NCI-H82 treated with DMSO at 0.1 percent for 48 hours (cell line): ENCODE results near the gene KRT84.

Experiments used
- DNase-seq: peaks from one replicate; lab custom pipeline; 2025; ENCODE audit not compliant: unreplicated experiment; lab: John Stamatoyannopoulos, UW

Gene KRT84

GRCh38 chr12:52385226-52385702 lies at the start of gene KRT84:
TSS of gene KRT84 (minus strand) at chr12:52385652. CDS start at chr12:52385585, 67 bp downstream.
- no peak for DNase-seq

- no peak for DNase-seq
Observed at GRCh38 chr12:52434760-52435530, 49.5 kb upstream of the KRT84 start.

- no peak for DNase-seq
Observed at GRCh38 chr12:52434081-52434733, 48.8 kb upstream of the KRT84 start, which contains the start of gene KRT75. TSS of gene KRT75 (minus strand) at chr12:52434371. CDS start at chr12:52434304, 67 bp downstream.

- no peak for DNase-seq
Observed at GRCh38 chr12:52433501-52434080, 48.1 kb upstream of the KRT84 start.

GRCh38 chr12:52432559-52433207 lies 47.2 kb upstream of the KRT84 start:
- DNase-seq = no peak

- DNase-seq = no peak
Observed at GRCh38 chr12:52428121-52428520, 42.7 kb upstream of the KRT84 start.

- DNase-seq = no peak
Observed at GRCh38 chr12:52427083-52427482, 41.6 kb upstream of the KRT84 start.

GRCh38 chr12:52426034-52426433 lies 40.6 kb upstream of the KRT84 start:
- DNase-seq = no peak

GRCh38 chr12:52425466-52425865 lies 40.0 kb upstream of the KRT84 start:
- DNase-seq = no peak

- no peak for DNase-seq
Observed at GRCh38 chr12:52423661-52424500, 38.4 kb upstream of the KRT84 start.

GRCh38 chr12:52423035-52423434 lies 37.6 kb upstream of the KRT84 start:
- no peak for DNase-seq

- DNase-seq = no peak
Observed at GRCh38 chr12:52419656-52420055, 34.2 kb upstream of the KRT84 start.

GRCh38 chr12:52418576-52419110 lies 33.2 kb upstream of the KRT84 start:
- DNase-seq = no peak

- DNase-seq = no peak
Observed at GRCh38 chr12:52417740-52418139, 32.3 kb upstream of the KRT84 start.

GRCh38 chr12:52416795-52417194 lies 31.3 kb upstream of the KRT84 start:
- DNase-seq = no peak

GRCh38 chr12:52415870-52416750 lies 30.7 kb upstream of the KRT84 start:
- no peak for DNase-seq

GRCh38 chr12:52414936-52415335 lies 29.5 kb upstream of the KRT84 start:
- DNase-seq = no peak

- no peak for DNase-seq
Observed at GRCh38 chr12:52413782-52414345, 28.4 kb upstream of the KRT84 start.

GRCh38 chr12:52413202-52413601 lies 27.8 kb upstream of the KRT84 start:
- DNase-seq = no peak
